ENCODE measurements around the gene PRKG1.

Gene PRKG1

DNA sequence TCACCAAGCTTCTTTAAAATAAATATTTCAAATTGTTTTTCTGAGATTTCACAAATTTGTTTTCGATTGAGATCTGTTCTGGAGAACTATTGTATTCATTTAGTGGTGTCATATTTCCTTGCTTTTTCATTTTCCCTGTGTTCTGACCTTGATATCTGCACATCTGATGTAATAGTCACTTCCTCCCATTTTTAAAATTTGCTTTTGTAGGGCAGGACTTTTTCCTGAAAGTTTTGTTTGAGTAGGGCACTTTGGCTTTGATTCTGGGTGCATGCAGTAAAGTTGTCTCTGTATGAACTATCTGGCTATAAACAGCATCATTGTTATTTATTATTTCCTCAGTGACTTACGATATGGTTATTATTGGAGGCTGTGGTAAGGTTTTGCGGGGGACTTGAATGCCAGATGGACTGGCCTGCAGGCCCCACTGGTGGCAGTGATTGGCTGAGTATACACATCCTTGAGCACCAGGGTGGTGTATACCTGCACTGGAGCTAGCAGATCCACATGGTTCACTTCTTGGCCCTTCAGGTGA is 541.5 kb downstream of the PRKG1 start:
- no peak for DNase-seq

DNA sequence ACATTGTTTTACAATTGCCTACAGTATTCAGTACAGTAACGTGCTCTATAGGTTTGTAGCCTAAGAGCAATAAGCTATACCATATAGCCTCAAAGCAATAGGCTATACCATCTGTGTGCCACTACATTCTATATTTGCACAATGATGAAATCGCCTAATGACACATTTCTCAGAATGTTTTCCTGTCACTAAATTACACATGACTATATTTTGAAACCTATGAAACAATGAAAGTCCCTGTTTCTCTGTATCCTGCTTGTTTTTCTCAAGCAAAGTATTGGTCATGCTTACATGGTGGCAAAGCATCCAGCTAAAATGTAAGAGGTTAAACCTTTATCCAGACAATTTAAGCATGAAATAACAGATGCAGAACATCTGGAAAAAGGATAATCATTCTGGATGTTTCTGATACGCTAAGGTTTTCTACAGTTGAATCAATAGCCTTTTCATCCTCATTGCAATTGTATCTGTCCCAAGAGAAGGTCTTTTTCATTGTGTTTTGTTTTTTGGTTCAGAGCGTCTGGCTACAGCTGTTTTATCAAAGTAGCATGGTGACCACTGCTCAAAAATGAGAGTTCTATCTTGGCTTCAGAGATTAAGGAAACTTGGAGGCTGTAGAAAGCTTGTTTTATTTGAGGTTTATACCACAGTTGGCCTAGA is 543.4 kb downstream of the PRKG1 start:
- DNase-seq = no peak

DNA sequence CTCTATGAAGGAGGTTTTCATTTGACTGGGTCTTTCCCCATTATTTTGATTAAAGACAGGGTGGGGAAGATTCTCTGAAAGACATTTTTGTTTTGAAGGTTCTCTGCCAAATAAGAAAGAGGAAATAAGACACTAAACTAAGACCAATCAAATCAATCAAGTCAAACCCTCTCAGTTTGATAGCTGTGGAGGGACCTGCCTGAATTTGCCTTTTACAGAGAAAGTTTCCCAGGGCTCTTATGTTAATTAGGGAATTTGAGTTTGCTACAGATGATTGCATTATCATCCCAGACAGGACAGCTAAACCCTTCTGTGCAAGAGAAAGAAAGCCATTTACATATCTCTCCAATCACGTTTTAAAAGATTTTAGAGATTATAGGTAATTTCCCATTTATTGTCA is 545.1 kb downstream of the PRKG1 start:
- no peak for DNase-seq

DNA sequence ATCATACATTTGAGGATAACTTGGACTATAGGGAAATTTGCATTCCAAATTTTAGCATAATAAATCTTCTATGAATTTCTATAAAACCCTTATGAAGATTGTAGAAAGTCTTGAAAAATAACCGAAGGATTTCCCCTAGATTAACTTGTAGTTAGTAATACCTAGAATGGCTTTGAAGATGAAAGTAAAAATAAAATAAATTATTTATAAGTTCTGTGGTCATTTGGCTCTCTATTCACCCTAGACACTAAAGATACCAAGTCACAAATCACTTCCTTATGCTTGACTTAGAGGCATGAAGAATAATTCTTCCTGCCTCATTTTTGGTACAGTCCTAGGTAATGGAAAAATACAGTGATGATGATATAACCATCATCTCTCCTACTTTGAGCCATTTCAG is 545.8 kb downstream of the PRKG1 start:
- DNase-seq = no peak

DNA sequence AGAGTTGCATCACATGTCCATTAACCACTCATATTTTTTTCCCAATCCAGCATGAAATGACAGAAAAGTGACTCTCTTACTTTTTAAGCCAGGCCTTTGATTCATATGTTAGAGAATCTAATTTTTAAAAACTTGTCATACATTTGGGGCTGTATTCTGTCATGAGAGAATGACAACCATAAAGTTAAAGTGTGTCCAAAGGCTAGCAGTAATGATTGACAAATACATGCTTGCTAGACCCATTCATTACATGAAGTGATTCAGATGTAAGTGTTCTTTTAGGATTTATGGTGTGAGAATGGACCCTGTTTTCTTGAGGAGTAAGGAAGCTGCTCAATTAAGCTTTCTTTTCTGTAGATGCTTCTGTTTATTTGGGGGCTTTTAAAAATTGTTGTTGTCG is 549.7 kb downstream of the PRKG1 start:
- no peak for DNase-seq

DNA sequence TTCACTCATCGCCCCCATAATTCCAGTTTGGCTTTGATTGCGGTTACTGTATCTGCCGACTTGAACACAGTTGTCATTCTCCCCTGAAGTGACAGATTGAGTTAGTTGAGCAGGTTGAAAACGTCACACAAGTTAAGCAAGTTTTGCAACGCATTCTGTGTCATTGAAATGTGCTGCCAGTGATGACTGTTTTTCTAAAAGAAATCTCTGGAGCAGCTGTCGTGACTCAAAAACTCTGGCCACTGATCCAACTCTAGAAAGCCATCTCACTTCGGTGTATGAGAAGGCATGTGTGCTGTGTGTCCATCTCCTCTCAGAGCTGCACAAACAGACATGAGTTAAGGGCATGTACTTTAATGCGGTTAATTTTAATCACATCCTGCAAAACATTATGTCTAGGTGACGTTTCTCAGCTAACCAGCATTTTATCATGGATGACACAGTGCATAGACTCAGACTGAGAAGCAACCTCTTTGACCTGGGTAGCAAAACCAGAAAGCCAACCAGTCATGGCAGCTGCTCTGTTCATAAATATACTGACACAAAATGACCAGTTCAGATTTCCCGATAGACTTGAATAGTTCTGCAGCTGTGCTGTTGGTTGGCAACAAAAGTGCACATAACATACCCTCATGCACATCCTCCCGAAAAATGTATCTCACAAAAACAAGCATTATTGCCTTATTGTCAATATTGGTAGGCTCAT is 555.8 kb downstream of the PRKG1 start:
- no peak for DNase-seq

DNA sequence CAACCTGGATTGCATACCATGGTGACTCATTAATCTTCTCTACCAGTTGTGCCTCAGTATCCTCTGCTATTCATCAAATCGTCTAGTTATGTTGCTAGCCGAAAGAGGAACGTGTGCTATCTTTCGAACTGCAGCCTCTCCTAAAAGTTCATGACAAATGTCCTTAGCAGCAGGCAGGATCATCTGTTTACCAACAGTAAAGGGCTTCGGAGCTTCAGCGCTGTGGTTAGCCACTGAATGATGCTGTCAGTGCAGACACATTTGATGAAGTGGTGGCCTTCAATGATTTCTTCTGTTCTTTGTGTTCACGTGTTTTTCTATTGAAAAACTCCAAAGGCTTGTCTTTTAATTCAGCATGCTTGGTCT is 556.3 kb downstream of the PRKG1 start:
- DNase-seq = no peak

DNA sequence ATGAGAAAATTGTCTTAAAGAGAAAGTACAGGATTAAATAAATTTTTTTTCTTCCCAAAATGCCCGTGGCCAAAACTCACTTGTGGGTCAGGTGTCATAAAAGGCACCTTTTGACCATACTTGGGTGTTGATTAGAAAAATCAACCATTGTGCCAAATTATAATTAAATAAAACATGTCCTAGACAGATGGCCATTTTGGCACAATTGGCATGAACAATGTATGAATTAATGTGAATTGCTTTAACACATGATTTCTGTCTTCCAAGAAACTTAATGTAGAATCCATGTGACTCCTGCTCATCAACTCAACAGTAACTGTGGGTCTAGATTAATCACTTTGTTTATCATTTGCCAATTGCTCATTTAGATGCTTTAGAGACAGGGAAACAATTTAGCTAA is 561.1 kb downstream of the PRKG1 start:
- no peak for DNase-seq

DNA sequence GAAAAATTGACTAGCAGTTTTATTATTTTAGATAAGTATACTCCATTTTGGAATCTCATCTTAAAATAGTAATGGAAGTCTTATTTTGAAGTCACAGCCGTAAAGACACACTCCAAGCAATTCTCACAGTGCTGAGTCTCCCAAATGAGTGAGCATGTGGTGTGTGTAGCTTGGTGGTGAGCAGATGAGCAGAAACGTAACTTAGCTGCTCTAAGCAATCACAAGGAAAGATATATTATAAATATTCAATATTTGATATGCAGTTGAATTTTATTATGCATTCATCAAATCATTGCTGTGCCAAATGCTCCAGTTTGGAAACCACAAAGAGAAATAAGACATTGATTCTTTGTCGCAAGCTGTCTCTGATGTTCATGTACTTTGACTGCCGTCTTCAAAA is 563.9 kb downstream of the PRKG1 start:
- no peak for DNase-seq

DNA sequence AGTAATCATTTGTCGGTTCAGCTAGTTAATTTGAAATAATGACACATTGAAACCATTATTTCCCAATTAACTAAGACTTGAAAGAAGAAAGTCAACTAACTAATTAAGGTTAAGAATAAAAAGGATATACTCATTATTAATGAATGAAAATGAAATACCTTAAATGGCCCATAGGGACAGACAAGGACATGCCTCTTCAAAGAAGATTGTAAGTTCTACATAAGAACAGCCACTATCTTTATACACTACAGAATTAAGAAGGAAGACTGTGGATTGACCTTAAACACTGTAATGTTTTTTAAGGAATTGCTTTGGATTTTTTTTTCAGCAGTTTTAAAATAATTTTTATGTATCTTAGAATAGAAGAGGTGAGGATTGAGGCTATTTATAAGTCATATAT is 564.5 kb downstream of the PRKG1 start:
- no peak for DNase-seq

DNA sequence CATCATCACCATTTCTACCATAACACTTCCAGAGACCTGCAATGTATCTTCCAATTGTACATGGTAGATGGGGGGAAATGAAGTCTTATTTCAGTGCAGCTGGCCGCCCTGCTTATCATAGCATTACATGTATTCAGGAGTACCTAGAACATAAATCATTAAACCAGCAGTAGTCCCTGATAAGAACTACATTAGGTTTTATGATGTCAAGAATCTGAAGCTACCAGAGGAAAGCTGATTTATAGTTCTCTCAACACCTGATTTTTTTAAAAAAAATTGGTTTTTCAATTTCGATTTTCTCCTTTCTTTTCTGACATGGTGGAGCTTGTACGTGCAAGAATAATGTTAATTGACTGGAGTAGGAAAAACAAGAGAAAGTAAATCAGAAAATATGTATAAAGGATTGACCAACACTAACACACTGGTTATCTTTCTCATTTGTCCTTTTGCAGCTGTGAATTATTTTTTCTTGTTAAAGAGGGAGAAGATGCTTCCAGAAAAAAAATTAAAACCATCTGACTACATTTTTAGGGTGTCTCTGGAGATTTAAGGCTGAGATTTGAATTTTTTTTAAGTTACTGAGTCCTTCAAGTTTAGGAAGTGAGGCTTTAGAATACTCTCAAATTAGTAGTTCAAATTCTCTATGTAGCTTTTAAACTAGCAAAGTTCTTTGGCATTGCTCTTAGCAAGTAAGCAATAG is 566.0 kb downstream of the PRKG1 start:
- DNase-seq = no peak

DNA sequence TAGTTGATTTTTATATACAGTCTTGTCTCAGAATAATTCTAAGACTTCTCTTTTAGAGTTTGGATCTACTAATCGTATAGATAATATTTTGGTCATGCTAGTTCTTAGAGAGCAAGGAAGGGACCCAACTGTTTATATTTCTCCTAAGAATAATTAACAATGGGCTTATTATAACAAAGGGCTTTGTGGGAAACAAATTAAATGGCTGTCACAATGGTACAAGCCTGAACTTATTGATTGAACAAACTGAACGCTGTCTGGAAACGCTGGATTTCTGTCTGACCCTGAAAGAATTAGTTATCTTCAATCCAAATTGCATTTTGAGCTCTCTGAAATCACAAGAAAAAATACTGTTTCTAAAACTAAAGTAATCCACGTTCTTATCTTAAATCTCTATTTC is 568.3 kb downstream of the PRKG1 start:
- DNase-seq = no peak

DNA sequence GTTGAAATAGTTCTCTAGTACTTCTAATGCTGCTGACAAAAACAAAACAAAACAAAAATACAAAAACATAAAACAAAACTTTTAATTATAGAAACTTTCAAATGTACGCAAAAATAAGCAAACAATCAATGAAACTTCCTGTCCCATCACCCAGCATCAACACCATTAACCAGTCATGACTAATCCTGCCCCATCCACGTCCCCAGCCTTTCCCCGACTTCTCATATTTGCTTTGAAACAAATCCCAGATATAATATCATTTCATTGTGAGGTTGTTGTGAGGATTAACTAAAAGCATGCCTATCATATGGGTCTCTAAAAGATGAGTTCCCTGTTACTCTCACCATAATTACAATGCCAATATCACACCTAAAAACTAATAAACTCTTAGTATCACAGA is 569.4 kb downstream of the PRKG1 start:
- DNase-seq = no peak

DNA sequence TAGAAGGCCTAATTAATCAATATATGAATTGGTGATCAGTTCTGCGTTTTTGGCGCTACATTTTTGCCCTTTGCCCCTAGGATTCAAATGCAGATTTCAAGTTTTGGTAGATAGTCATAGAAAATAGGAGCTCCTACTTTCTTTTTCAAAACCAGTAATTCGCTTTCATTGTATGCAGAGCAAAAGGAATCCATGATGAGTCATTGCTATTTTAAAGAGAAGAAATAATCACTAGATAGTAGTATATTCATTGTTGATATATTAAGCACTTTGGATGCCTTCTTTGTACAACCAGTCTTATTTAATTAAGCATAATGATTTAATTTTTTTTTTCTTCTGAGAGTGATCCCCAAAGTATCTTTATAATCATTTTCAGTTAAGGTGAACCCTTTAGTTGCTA is 574.8 kb downstream of the PRKG1 start:
- no peak for DNase-seq

DNA sequence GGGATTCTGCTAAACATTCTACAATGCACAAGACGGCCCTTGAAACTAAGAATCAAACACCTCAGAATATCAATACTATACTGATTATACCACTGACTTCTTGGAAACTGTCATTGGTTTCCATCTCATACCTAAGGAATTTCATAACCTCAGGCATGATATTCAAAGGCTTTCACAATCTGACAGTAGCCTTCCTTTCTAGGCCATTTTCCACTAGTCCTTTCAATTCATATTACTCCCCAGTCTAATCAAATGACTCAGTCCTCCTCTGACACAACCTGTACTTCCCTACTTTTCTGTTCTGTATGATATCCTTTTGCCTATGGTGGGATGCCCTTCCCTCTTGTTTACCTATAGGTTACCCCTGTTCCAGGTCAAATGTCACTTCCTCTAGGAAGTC is 576.8 kb downstream of the PRKG1 start:
- DNase-seq = no peak

DNA sequence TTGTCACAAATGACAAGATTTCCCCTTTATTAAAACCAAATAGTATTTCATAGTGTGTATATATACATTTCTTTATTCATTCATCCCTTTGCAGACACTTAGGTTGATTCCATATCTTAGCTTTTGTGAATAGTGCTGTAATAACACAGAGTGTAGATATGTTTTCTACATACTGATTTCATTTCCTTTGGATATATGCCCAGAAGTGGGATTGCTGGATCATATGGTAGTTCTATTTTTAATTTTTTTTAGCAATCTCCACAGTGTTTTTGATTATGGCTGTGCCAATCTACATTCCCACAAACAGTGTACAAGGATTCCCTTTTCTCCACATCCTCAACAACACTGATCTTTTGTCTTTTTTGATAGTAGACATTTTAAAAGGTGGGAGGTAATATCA is 578.7 kb downstream of the PRKG1 start:
- DNase-seq = no peak

DNA sequence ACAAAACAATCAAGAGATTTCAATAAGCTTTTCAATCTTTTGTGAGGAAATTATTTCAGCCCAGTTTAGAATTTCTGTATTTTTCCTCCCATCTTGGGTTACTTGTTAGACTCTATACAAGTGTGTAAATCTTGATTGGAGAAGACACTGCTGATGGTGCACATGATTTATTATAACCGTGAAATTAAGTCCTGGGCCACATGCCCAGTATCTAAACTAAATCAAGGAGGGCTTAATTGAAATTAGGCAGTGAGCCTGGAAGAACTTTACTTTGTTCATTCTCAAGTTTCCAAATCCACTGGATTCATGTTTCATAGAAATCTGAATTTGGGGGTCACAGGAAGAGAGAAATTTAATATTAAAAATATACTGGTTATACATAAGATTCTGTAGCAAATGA is 580.6 kb downstream of the PRKG1 start:
- DNase-seq = no peak

DNA sequence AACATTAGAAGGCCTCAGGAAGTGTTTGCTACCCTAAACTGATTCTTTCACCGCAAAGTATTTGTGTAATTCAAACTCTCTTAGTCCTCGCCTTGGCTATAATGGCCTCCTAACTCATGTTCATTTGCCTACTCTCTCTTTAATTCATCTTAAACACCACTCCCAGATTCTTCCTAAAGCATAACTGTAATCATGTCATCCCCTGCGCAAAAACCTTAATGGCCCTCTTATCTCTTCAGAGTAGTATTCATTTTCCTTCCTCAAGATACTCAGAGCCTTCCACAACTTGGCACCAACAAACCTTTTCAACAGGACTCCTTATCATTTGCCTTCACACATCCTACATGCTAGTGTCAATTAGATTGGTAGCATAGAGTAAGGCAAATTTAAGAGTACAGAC is 582.2 kb downstream of the PRKG1 start:
- DNase-seq = no peak

DNA sequence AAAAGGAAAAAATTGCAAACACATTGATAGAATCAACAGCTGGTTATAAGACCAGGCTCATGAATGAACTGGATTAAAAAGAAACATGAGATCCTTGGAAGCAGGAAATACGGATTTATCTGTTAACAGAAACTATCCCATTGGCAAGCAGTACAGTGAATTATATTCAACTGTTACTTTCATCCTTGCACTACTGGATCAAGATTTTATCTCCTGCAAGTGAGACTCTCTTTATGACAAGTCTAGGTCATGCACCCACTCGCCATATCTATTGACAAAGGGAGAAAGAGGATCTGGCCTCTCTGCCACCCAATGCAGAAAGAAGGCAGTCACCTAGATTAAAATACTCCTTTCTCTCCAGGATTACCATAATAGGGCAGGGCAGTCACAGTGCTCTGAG is 583.7 kb downstream of the PRKG1 start:
- no peak for DNase-seq

DNA sequence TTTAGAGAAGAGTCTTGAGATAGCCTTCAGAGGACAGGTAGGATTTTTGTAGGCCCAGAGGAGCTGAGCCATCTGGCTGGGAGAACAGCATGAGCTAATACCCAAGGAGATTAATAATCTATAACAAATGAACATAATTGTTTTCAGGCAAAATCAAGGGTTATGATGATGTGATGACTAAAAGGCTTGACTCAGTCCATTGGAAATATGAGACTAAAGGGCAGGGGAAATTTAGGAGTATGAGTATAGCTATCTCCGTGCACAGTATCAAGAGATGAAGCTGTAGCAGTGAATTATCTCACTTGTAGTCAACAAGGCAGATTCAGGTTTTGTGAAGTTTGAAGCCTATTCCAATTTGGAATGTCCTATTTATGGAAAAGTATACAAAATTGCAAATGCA is 585.1 kb downstream of the PRKG1 start:
- no peak for DNase-seq

DNA sequence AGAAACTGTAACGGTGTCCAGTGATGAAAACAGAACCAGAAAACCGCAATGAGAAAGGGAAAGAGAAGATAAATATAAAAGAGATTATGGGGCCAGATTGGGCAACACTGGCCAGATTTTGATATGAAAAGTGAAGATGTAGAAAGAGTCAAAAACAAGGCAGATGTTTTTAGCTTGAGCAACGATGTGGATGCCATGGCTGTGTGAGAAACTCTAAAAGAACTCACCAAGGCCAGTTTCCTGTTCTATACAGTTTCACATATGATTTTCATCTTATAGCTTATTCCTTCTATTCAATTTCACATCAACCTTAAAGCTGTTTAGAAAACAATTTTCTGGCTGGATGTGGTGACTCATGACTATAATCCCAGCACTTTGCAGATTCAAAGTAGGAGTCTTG is 588.8 kb downstream of the PRKG1 start:
- no peak for DNase-seq

DNA sequence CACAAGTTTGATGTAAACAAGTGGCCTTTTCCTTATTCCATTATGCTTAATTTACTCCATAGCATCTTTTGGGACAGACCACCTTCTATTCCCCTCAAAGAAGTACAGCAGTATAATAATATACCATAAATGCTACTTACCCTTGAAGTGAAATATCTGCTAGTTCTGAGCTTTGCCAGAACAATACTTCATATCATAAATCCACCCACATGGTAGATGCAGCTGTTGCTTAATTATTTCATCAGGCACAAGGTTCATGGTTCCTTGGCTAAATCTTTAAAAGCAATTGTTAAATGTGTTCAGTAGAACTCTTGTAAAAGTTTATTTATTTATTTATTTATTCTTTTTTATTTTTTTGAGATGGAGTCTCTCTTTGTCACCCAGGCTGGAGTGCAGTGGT is 592.2 kb downstream of the PRKG1 start:
- DNase-seq = no peak

DNA sequence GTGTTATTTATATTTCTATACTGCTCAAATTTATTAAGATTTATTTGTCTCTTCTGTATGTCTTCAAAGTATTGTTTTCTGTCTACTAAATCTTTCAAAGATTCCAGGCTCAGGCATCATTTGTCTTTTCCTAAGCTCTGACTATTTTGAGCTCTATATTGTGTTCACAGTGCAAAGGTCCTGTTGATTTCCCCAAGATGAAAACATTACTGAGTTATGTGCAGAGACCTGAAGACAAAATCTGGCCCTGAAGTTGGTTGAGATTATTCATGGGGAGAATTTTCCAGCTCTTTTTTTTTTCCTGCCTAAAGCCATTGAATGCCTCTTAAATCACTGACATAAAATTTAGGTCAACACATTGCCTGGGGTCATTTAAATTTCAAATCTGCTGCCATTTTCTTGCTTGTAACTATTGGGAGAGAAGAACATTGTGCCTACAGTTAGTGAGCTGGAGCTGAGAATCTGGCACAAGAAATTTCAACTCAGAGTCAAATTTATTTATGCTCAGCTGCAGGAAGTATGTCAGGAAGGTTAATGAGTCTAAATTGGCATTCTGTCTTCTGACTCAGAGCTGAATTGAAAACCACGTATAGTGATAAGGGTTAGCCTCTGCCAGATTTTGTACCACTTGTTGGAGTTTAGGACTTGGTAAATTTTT is 593.5 kb downstream of the PRKG1 start:
- DNase-seq = no peak

DNA sequence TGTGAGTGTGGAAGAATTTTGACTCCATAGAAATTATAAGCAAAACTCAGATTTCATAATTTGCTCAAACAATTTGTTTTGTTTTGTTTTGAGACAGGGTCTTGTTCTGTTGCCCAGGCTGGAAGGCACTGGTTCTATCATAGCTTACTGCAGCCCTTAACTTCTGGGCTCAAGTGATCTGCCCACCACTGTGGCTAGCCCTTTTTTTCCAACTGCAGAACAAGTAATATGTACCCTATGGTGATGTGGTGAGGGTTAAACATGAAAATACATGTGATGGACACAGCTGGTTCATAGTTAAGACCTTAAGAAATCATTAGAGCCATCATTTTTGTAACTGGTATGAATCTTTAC is 594.0 kb downstream of the PRKG1 start:
- DNase-seq = no peak

All from stimulated activated CD4-positive, alpha-beta T cell treated with anti-CD3 and anti-CD28 coated beads, Interleukin-15, amount 100 ng/mL, for 24 hours (primary cell).